HG03354 (cell line): ENCODE results near the gene LOXHD1.
A peak's percentile ranks its signal among the peaks of the same experiment; 100 is the strongest.

Experiments
- ATAC-seq: cut with Tn5 transposase; IDR thresholded peaks from one replicate; pipeline ENCODE4 v1.9.1; 2021; ENCODE audit warnings: mild to moderate bottlenecking; ENCODE audit not compliant: unreplicated experiment, poor library complexity, severe bottlenecking

LOXHD1 gene

GRCh38 chr18:46581648-46582047 lies 75.4 kb downstream of the LOXHD1 start:
- ATAC-seq: no peak

- ATAC-seq: no peak
Observed at GRCh38 chr18:46578987-46579386, 78.0 kb downstream of the LOXHD1 start.

- no peak for ATAC-seq
Observed at GRCh38 chr18:46577546-46577945, 79.5 kb downstream of the LOXHD1 start.

- no peak for ATAC-seq
Observed at GRCh38 chr18:46575851-46576250, 81.2 kb downstream of the LOXHD1 start.

GRCh38 chr18:46574743-46575115 lies 82.3 kb downstream of the LOXHD1 start:
- ATAC-seq: no peak

GRCh38 chr18:46574000-46574742 lies 82.8 kb downstream of the LOXHD1 start:
- no peak for ATAC-seq

GRCh38 chr18:46573156-46573555 lies 83.9 kb downstream of the LOXHD1 start:
- ATAC-seq: no peak

GRCh38 chr18:46571756-46572155 lies 85.3 kb downstream of the LOXHD1 start:
- no peak for ATAC-seq

- ATAC-seq: no peak
Observed at GRCh38 chr18:46570666-46571065, 86.4 kb downstream of the LOXHD1 start.

GRCh38 chr18:46570134-46570533 lies 86.9 kb downstream of the LOXHD1 start:
- no peak for ATAC-seq

GRCh38 chr18:46569211-46569610 lies 87.8 kb downstream of the LOXHD1 start:
- no peak for ATAC-seq

- no peak for ATAC-seq
Observed at GRCh38 chr18:46567196-46567595, 89.8 kb downstream of the LOXHD1 start.

GRCh38 chr18:46566111-46566510 lies 90.9 kb downstream of the LOXHD1 start:
- no peak for ATAC-seq

GRCh38 chr18:46565256-46565655 lies 91.8 kb downstream of the LOXHD1 start:
- no peak for ATAC-seq

- ATAC-seq: no peak
Observed at GRCh38 chr18:46563317-46563716, 93.7 kb downstream of the LOXHD1 start.

GRCh38 chr18:46562674-46563192 lies 94.3 kb downstream of the LOXHD1 start:
- ATAC-seq: no peak

GRCh38 chr18:46560671-46561045 lies 96.4 kb downstream of the LOXHD1 start:
- no peak for ATAC-seq

- ATAC-seq: no peak
Observed at GRCh38 chr18:46559946-46560670, 96.9 kb downstream of the LOXHD1 start.

GRCh38 chr18:46559296-46559695 lies 97.7 kb downstream of the LOXHD1 start:
- ATAC-seq: no peak

GRCh38 chr18:46556590-46557206 lies 100.3 kb downstream of the LOXHD1 start:
- no peak for ATAC-seq

GRCh38 chr18:46555724-46556123 lies 101.3 kb downstream of the LOXHD1 start:
- ATAC-seq: peak; percentile 53
